ENCODE data around the gene CHN2.

CHN2 gene

GRCh38 chr7:29341156-29341555 lies 146.6 kb downstream of the CHN2 start:
- no peak overlapping the region for H3K9ac ChIP-seq (ENCODE audit: low read length)
- 0 out of 2 replicates have a peak, but pooled peaks cover 7% of the 10 kb centered on the region for H3K4me1 ChIP-seq (ENCODE audit: control insufficient read depth, insufficient read depth, low read length)

GRCh38 chr7:29342761-29343160 lies 148.2 kb downstream of the CHN2 start:
- no peaks in the 10 kb centered on the region for H3K27me3 ChIP-seq (ENCODE audit: control insufficient read depth, insufficient read depth, low read length)
- no peaks in the 10 kb centered on the region for H3K9me3 ChIP-seq (ENCODE audit: control insufficient read depth, insufficient read depth, low read depth, low read length)
- H3K9ac ChIP-seq (ENCODE audit: low read length): no peak overlapping the region
- H3K27ac ChIP-seq (ENCODE audit: low read depth, low read length): no peak overlapping the region
- H3K36me3 ChIP-seq (ENCODE audit: control insufficient read depth, insufficient read depth, low read length): no peaks in the 10 kb centered on the region
- H3K4me3 ChIP-seq (ENCODE audit: low read depth, low read length): no peak overlapping the region
- 0 out of 2 replicates have a peak, but pooled peaks cover 7% of the 10 kb centered on the region for H3K4me1 ChIP-seq (ENCODE audit: control insufficient read depth, insufficient read depth, low read length)

More at GRCh38 chr7:29341156-29341555, 146.6 kb downstream of the CHN2 start:
- Histone ChIP-seq H3K27ac (ENCODE audit: low read depth, low read length) (no peak overlapping the region), H3K27me3 (ENCODE audit: control insufficient read depth, insufficient read depth, low read length) (no peaks in the 10 kb centered on the region), H3K4me3 (ENCODE audit: low read depth, low read length) (no peak overlapping the region), H3K36me3 (ENCODE audit: control insufficient read depth, insufficient read depth, low read length) (no peaks in the 10 kb centered on the region), H3K9me3 (ENCODE audit: control insufficient read depth, insufficient read depth, low read depth, low read length) (no peaks in the 10 kb centered on the region)

GRCh38 chr7:29343399-29343798 lies 148.8 kb downstream of the CHN2 start:
- Histone ChIP-seq H3K4me1 (ENCODE audit: control insufficient read depth, insufficient read depth, low read length) (0 out of 2 replicates have a peak, but pooled peaks cover 7% of the 10 kb centered on the region), H3K27me3 (ENCODE audit: control insufficient read depth, insufficient read depth, low read length) (no peaks in the 10 kb centered on the region), H3K27ac (ENCODE audit: low read depth, low read length) (no peak overlapping the region), H3K9me3 (ENCODE audit: control insufficient read depth, insufficient read depth, low read depth, low read length) (no peaks in the 10 kb centered on the region), H3K4me3 (ENCODE audit: low read depth, low read length) (no peak overlapping the region), H3K36me3 (ENCODE audit: control insufficient read depth, insufficient read depth, low read length) (no peaks in the 10 kb centered on the region), H3K9ac (ENCODE audit: low read length) (no peak overlapping the region)

- H3K9ac ChIP-seq (ENCODE audit: low read length): no peak overlapping the region
- H3K4me3 ChIP-seq (ENCODE audit: low read depth, low read length): no peak overlapping the region
- H3K27ac ChIP-seq (ENCODE audit: low read depth, low read length): no peak overlapping the region
- H3K36me3 ChIP-seq (ENCODE audit: control insufficient read depth, insufficient read depth, low read length): no peaks in the 10 kb centered on the region
- no peaks in the 10 kb centered on the region for H3K9me3 ChIP-seq (ENCODE audit: control insufficient read depth, insufficient read depth, low read depth, low read length)
- H3K4me1 ChIP-seq (ENCODE audit: control insufficient read depth, insufficient read depth, low read length): 0 out of 2 replicates have a peak, but pooled peaks cover 7% of the 10 kb centered on the region
- no peaks in the 10 kb centered on the region for H3K27me3 ChIP-seq (ENCODE audit: control insufficient read depth, insufficient read depth, low read length)
Observed at GRCh38 chr7:29344334-29344978, 149.9 kb downstream of the CHN2 start.

- H3K4me1 ChIP-seq (ENCODE audit: control insufficient read depth, insufficient read depth, low read length): 0 out of 2 replicates have a peak, but pooled peaks cover 7% of the 10 kb centered on the region
- H3K36me3 ChIP-seq (ENCODE audit: control insufficient read depth, insufficient read depth, low read length): no peaks in the 10 kb centered on the region
- H3K4me3 ChIP-seq (ENCODE audit: low read depth, low read length): no peak overlapping the region
- H3K9ac ChIP-seq (ENCODE audit: low read length): no peak overlapping the region
- H3K9me3 ChIP-seq (ENCODE audit: control insufficient read depth, insufficient read depth, low read depth, low read length): no peaks in the 10 kb centered on the region
- no peak overlapping the region for H3K27ac ChIP-seq (ENCODE audit: low read depth, low read length)
- H3K27me3 ChIP-seq (ENCODE audit: control insufficient read depth, insufficient read depth, low read length): no peaks in the 10 kb centered on the region
Observed at GRCh38 chr7:29345590-29345989, 151.0 kb downstream of the CHN2 start.

GRCh38 chr7:29346231-29346978 lies 151.8 kb downstream of the CHN2 start:
- no peak overlapping the region for H3K4me3 ChIP-seq (ENCODE audit: low read depth, low read length)
- H3K4me1 ChIP-seq (ENCODE audit: control insufficient read depth, insufficient read depth, low read length): 0 out of 2 replicates have a peak, but pooled peaks cover 7% of the 10 kb centered on the region

GRCh38 chr7:29349362-29349761 lies 154.8 kb downstream of the CHN2 start:
- H3K9me3 ChIP-seq (ENCODE audit: control insufficient read depth, insufficient read depth, low read depth, low read length): no peaks in the 10 kb centered on the region
- H3K27ac ChIP-seq (ENCODE audit: low read depth, low read length): no peak overlapping the region
- no peak overlapping the region for H3K4me3 ChIP-seq (ENCODE audit: low read depth, low read length)
- H3K27me3 ChIP-seq (ENCODE audit: control insufficient read depth, insufficient read depth, low read length): no peaks in the 10 kb centered on the region
- H3K4me1 ChIP-seq (ENCODE audit: control insufficient read depth, insufficient read depth, low read length): no peaks in the 10 kb centered on the region
- H3K9ac ChIP-seq (ENCODE audit: low read length): no peak overlapping the region
- H3K36me3 ChIP-seq (ENCODE audit: control insufficient read depth, insufficient read depth, low read length): no peaks in the 10 kb centered on the region

More at GRCh38 chr7:29346231-29346978, 151.8 kb downstream of the CHN2 start:
- Histone ChIP-seq H3K9ac (ENCODE audit: low read length) (no peak overlapping the region), H3K27me3 (ENCODE audit: control insufficient read depth, insufficient read depth, low read length) (no peaks in the 10 kb centered on the region), H3K36me3 (ENCODE audit: control insufficient read depth, insufficient read depth, low read length) (no peaks in the 10 kb centered on the region), H3K27ac (ENCODE audit: low read depth, low read length) (no peak overlapping the region), H3K9me3 (ENCODE audit: control insufficient read depth, insufficient read depth, low read depth, low read length) (no peaks in the 10 kb centered on the region)

GRCh38 chr7:29350351-29350750 lies 155.8 kb downstream of the CHN2 start:
- no peaks in the 10 kb centered on the region for H3K27me3 ChIP-seq (ENCODE audit: control insufficient read depth, insufficient read depth, low read length)
- H3K36me3 ChIP-seq (ENCODE audit: control insufficient read depth, insufficient read depth, low read length): no peaks in the 10 kb centered on the region
- no peaks in the 10 kb centered on the region for H3K9me3 ChIP-seq (ENCODE audit: control insufficient read depth, insufficient read depth, low read depth, low read length)
- no peak overlapping the region for H3K9ac ChIP-seq (ENCODE audit: low read length)
- no peaks in the 10 kb centered on the region for H3K4me1 ChIP-seq (ENCODE audit: control insufficient read depth, insufficient read depth, low read length)
- H3K4me3 ChIP-seq (ENCODE audit: low read depth, low read length): no peak overlapping the region
- no peak overlapping the region for H3K27ac ChIP-seq (ENCODE audit: low read depth, low read length)

GRCh38 chr7:29352041-29352440 lies 157.5 kb downstream of the CHN2 start:
- Histone ChIP-seq H3K4me1 (ENCODE audit: control insufficient read depth, insufficient read depth, low read length) (peaks cover 3% of the 10 kb centered on the region; the same call in 1 of the 2 replicates), H3K36me3 (ENCODE audit: control insufficient read depth, insufficient read depth, low read length) (no peaks in the 10 kb centered on the region), H3K9ac (ENCODE audit: low read length) (no peak overlapping the region), H3K27ac (ENCODE audit: low read depth, low read length) (no peak overlapping the region), H3K4me3 (ENCODE audit: low read depth, low read length) (no peak overlapping the region), H3K27me3 (ENCODE audit: control insufficient read depth, insufficient read depth, low read length) (no peaks in the 10 kb centered on the region), H3K9me3 (ENCODE audit: control insufficient read depth, insufficient read depth, low read depth, low read length) (no peaks in the 10 kb centered on the region)

GRCh38 chr7:29353810-29354209 lies 159.2 kb downstream of the CHN2 start:
- H3K9ac ChIP-seq (ENCODE audit: low read length): no peak overlapping the region
- H3K4me3 ChIP-seq (ENCODE audit: low read depth, low read length): no peak overlapping the region
- peaks cover 3% of the 10 kb centered on the region; the same call in 1 of the 2 replicates for H3K4me1 ChIP-seq (ENCODE audit: control insufficient read depth, insufficient read depth, low read length)
- no peaks in the 10 kb centered on the region for H3K27me3 ChIP-seq (ENCODE audit: control insufficient read depth, insufficient read depth, low read length)
- H3K9me3 ChIP-seq (ENCODE audit: control insufficient read depth, insufficient read depth, low read depth, low read length): no peaks in the 10 kb centered on the region
- no peaks in the 10 kb centered on the region for H3K36me3 ChIP-seq (ENCODE audit: control insufficient read depth, insufficient read depth, low read length)
- no peak overlapping the region for H3K27ac ChIP-seq (ENCODE audit: low read depth, low read length)

GRCh38 chr7:29354340-29354739 lies 159.8 kb downstream of the CHN2 start:
- no peaks in the 10 kb centered on the region for H3K36me3 ChIP-seq (ENCODE audit: control insufficient read depth, insufficient read depth, low read length)
- H3K9ac ChIP-seq (ENCODE audit: low read length): no peak overlapping the region
- peaks cover 3% of the 10 kb centered on the region; the same call in 1 of the 2 replicates for H3K4me1 ChIP-seq (ENCODE audit: control insufficient read depth, insufficient read depth, low read length)
- H3K27ac ChIP-seq (ENCODE audit: low read depth, low read length): no peak overlapping the region
- no peak overlapping the region for H3K4me3 ChIP-seq (ENCODE audit: low read depth, low read length)
- H3K9me3 ChIP-seq (ENCODE audit: control insufficient read depth, insufficient read depth, low read depth, low read length): no peaks in the 10 kb centered on the region
- no peaks in the 10 kb centered on the region for H3K27me3 ChIP-seq (ENCODE audit: control insufficient read depth, insufficient read depth, low read length)
